Endothelial cell of umbilical vein (primary cell): ENCODE data around the gene ZNF398. TPM values are rescaled to one million over a fixed set of nuclear protein-coding genes. Genes with fewer than 3 reads are reported as not detected.

Source experiments
- BruUV-seq: library from RNA; stranded (reverse); fragments of 400-500 nt; replicated peaks from 2 replicates; lab custom pipeline; 2021; lab: Mats Ljungman, UMichigan
- CTCF ChIA-PET: fragments of 300-600, 350-600 bp; sonication (Branson Sonifier 250); formaldehyde crosslinking; loops from one replicate; lab custom pipeline; 2021; ENCODE audit warnings: antibody characterized with exemption, inconsistent platforms; lab: Charles Lee
- POLR2A ChIA-PET: fragments of 300-600, 350-600 bp; sonication (Branson Sonifier 250); formaldehyde crosslinking; loops from one replicate; lab custom pipeline; 2021; ENCODE audit warnings: antibody characterized with exemption, inconsistent platforms; lab: Charles Lee
- DNase-seq: peaks from one replicate; pipeline ENCODE4 v3.0.0-alpha.2; 2011; ENCODE audit warnings: low read depth, low spot score
- FAIRE-seq: peaks from 2 replicates; lab custom pipeline; 2011; peaks lifted over from hg19 to GRCh38; lab: Jason Lieb, UNC
- H2AFZ ChIP-seq: 2 replicates; pipeline ENCODE4 v1.6.0; 2012; ENCODE audit warnings: low read depth, low read length, control low read depth, inconsistent platforms
- H3K27ac ChIP-seq: 2 replicates; pipeline ENCODE4 v1.5.1; 2011; ENCODE audit warnings: low read depth, mild to moderate bottlenecking, control low read depth, low read length, moderate library complexity; ENCODE audit not compliant: insufficient read depth
- H3K27me3 ChIP-seq, 2 experiments: 2 replicates each; pipeline versions ENCODE4 v1.6.0 to v1.6.1; 2011; ENCODE audit warnings: low read length in 2 of 2, mixed read lengths in 1 of 2; ENCODE audit not compliant: control insufficient read depth in 2 of 2, insufficient read depth in 2 of 2
- H3K36me3 ChIP-seq, 2 experiments: 2 replicates in 1 of 2; 3 replicates in 1 of 2; pipeline ENCODE4 v1.5.1; 2011; ENCODE audit warnings: low read length in 2 of 2, mild to moderate bottlenecking in 1 of 2, moderate library complexity in 1 of 2; ENCODE audit not compliant: control insufficient read depth in 2 of 2, insufficient read depth in 2 of 2; ENCODE audit errors: extremely low read depth in 1 of 2
- H3K4me1 ChIP-seq: 3 replicates; pipeline ENCODE4 v1.5.1; 2011; ENCODE audit warnings: mild to moderate bottlenecking, low read length; ENCODE audit not compliant: control insufficient read depth, insufficient read depth; ENCODE audit errors: extremely low read depth
- H3K4me2 ChIP-seq: 2 replicates; pipeline ENCODE4 v1.6.1; 2011; ENCODE audit warnings: low read length, control low read depth, mixed read lengths; ENCODE audit not compliant: insufficient read depth
- H3K4me3 ChIP-seq, 3 experiments: fragments of 200-600 bp in 1 of 3; sonication (generic), shearing (Covaris generic) in 1 of 3; replicated peaks in 1 of 3; 2 replicates each; pipeline ENCODE4 v1.5.1; 2011 to 2016; ENCODE audit warnings: control low read depth in 3 of 3, low read length in 3 of 3, mild to moderate bottlenecking in 2 of 3, inconsistent platforms in 1 of 3, low read depth in 1 of 3, moderate library complexity in 1 of 3; ENCODE audit not compliant: insufficient read depth in 1 of 3
- H3K79me2 ChIP-seq: 2 replicates; pipeline ENCODE4 v1.6.0; 2012; ENCODE audit warnings: low read length, inconsistent platforms; ENCODE audit not compliant: control insufficient read depth, insufficient read depth
- H3K9ac ChIP-seq: replicated peaks from 2 replicates; pipeline ENCODE3; 2011; ENCODE audit warnings: low read length, control low read depth; ENCODE audit not compliant: insufficient read depth; ENCODE audit errors: extremely low read depth
- H3K9me1 ChIP-seq: replicated peaks from 3 replicates; pipeline ENCODE4 v1.6.0; 2011; ENCODE audit warnings: mild to moderate bottlenecking, low read length; ENCODE audit not compliant: control insufficient read depth, insufficient read depth; ENCODE audit errors: extremely low read depth
- H3K9me3 ChIP-seq: replicated peaks from 2 replicates; pipeline ENCODE4 v1.5.1; 2012; ENCODE audit warnings: low read length, inconsistent platforms; ENCODE audit not compliant: control insufficient read depth, insufficient read depth
- H4K20me1 ChIP-seq: replicated peaks from 2 replicates; pipeline ENCODE3; 2011; ENCODE audit warnings: mild to moderate bottlenecking, low read length; ENCODE audit not compliant: control insufficient read depth, insufficient read depth; ENCODE audit errors: extremely low read depth
- CTCF ChIP-seq, 2 donors: IDR thresholded peaks; 1 replicate in 1 of 2; 2 replicates in 1 of 2; pipeline ENCODE4 v1.5.1; 2011; ENCODE audit warnings: low read length in 2 of 2, mild to moderate bottlenecking in 2 of 2, moderate library complexity in 2 of 2, control low read depth in 1 of 2, inconsistent platforms in 1 of 2, low read depth in 1 of 2; ENCODE audit not compliant: insufficient read depth in 1 of 2; ENCODE audit errors: extremely low read depth in 1 of 2
- EZH2 ChIP-seq: IDR thresholded peaks from 2 replicates; pipeline ENCODE4 v1.6.1; 2012; ENCODE audit warnings: borderline replicate concordance, low read depth, mild to moderate bottlenecking, moderate library complexity, low read length, inconsistent platforms; ENCODE audit not compliant: severe bottlenecking
- FOS ChIP-seq: IDR thresholded peaks from 2 replicates; pipeline ENCODE4 v1.6.1; 2011; ENCODE audit warnings: mild to moderate bottlenecking, low read length, moderate library complexity, borderline replicate concordance; ENCODE audit not compliant: insufficient read depth
- GATA2 ChIP-seq: IDR thresholded peaks from 2 replicates; pipeline ENCODE4 v1.7.0; 2011; ENCODE audit warnings: low read depth, mild to moderate bottlenecking, moderate library complexity, mixed read lengths, low read length; ENCODE audit not compliant: insufficient read length, insufficient read depth
- JUN ChIP-seq: IDR thresholded peaks from 2 replicates; pipeline ENCODE4 v1.6.1; 2011; ENCODE audit warnings: borderline replicate concordance, low read depth; ENCODE audit not compliant: insufficient read length, insufficient read depth
- MYC ChIP-seq: IDR thresholded peaks from one replicate; pipeline ENCODE4 v1.6.1; 2011; ENCODE audit warnings: mild to moderate bottlenecking, low read depth, low read length
- POLR2A ChIP-seq: IDR thresholded peaks from 2 replicates; pipeline ENCODE4 v1.6.1; 2012; ENCODE audit warnings: low read depth, mild to moderate bottlenecking, control low read depth, low read length
- POLR2AphosphoS5 ChIP-seq: IDR thresholded peaks from 2 replicates; pipeline ENCODE4 v1.6.1; 2012; ENCODE audit warnings: low read depth, mild to moderate bottlenecking, control low read depth, low read length, moderate library complexity; ENCODE audit not compliant: insufficient read depth
- dilution Hi-C: fragments of 300-500 bp; cut with MboI; formaldehyde crosslinking; loops from one replicate; pipeline ENCODE4 v1.15.0; 2019; ENCODE audit warnings: low sequenced_read_pairs; ENCODE audit not compliant: extremely low pct_ligation_motif_present
- intact Hi-C: fragments of 100-400 bp; cut with micrococcal nuclease; formaldehyde crosslinking; loops from one replicate; pipeline ENCODE4 v1.10.0; 2022
- polyA plus RNA-seq, 4 experiments: library from polyadenylated mRNA; depleted of rRNA in 3 of 4; stranded (reverse) in 3 of 4; unstranded in 1 of 4; fragments of >200 nt; gene quantifications; 2 replicates each; pipeline versions ENCODE4 v1.2.1 to v1.2.3, GENCODE V29; 2011 to 2012; ENCODE audit warnings: missing spikeins in 1 of 4
- total RNA-seq: library from RNA; stranded (reverse); gene quantifications from 2 replicates; pipeline ENCODE4 v1.2.3, GENCODE V29; 2021
- TF ChIP-seq, protein P1 (sequence below): IDR thresholded peaks from 2 replicates; pipeline ENCODE4 v1.6.1; 2011; ENCODE audit not compliant: insufficient read depth, insufficient read length

ZNF398 gene
- total and polyA plus RNA-seq, 2 donors (not counting 3 experiments of a cell fraction or from before 2014, with no cell fraction given) = 7.5 to 10.6 TPM

DNA sequence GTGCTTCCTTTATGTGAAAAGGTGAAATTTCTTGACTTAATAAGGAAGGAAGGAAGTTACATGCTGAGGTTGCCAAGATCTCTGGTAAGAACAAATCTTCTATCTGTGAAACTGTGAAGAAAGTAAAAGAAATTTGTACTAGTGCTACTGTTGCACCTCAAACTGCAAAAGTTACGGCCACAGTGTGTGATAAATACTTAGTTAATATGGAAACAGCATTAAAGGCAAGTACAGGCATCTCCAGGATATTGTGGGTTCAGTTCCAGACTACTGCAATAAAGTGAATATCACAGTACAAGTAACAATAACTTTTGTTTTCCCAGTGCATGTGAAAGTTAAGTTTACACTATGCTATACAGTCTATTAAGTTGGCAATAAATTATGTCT is 25.3 kb downstream of the ZNF398 start:
- dilution Hi-C loops = no loop called here
- Histone ChIP-seq H3K4me2 (no peak overlapping the region), H3K9ac (no peak overlapping the region), H3K27me3 (no peaks in the 10 kb centered on the region), H3K27ac (no peak overlapping the region), H3K9me1 (no peaks in the 10 kb centered on the region), H3K4me3 (no peak overlapping the region), H3K79me2 (no peaks in the 10 kb centered on the region), H3K36me3 (peaks cover 7% of the 10 kb centered on the region in 2 experiments), H3K9me3 (no peaks in the 10 kb centered on the region), H3K4me1 (peaks cover 7% of the 10 kb centered on the region), H4K20me1 (no peaks in the 10 kb centered on the region), H2AFZ (no peak overlapping the region)
- no peak for FAIRE-seq
- intact Hi-C loops = no loop called here
- no peak for TF ChIP-seq EZH2
- no peak for TF ChIP-seq JUN
- no peak for TF ChIP-seq CTCF (IDR thresholded peaks at IDR 0.05; ENCODE audit: extremely low read depth in 1 of 2, insufficient read depth in 1 of 2, low read depth in 1 of 2, low read length in 2 of 2)
- BruUV-seq = no TSS peak
- CTCF ChIA-PET = no interaction called here
- DNase-seq = no peak
- POLR2A ChIA-PET = no interaction called here

DNA sequence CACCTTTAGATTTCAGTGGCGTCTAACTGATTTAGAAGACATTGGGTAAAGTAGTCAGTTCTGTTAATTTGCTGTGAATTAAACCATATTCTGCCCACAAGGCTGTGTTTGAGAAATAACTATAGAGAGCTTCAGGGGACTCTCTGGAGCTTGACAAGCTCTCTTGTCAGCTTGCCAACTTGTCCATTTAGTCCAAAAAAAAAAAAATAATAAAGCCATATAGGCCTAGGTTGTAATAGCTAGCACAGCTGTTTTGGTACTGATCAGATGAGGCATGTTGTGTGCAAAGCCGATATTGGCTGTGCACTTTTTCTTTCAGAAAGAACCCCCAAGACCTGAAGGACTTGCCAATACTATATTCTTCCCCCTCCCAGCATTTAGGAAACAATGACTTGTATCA is 27.9 kb downstream of the ZNF398 start:
- FAIRE-seq (no peak), DNase-seq (no peak)
- no TSS peak for BruUV-seq
- CTCF ChIA-PET = interaction anchor here (1.5 kb wide), 1 partner anchor 28 kb away, joined by 7 read pairs; the partner anchor contains the start of gene ZNF398
- TF ChIP-seq MYC (no peak), GATA2 (no peak), CTCF (IDR thresholded peaks at IDR 0.05; ENCODE audit: extremely low read depth in 1 of 2, insufficient read depth in 1 of 2, low read depth in 1 of 2, low read length in 2 of 2) (no peak), JUN (no peak), POLR2AphosphoS5 (no peak), FOS (no peak), POLR2A (no peak), EZH2 (no peak)
- TF ChIP-seq, protein P1, sequence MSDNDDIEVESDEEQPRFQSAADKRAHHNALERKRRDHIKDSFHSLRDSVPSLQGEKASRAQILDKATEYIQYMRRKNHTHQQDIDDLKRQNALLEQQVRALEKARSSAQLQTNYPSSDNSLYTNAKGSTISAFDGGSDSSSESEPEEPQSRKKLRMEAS = no peak
- H4K20me1 ChIP-seq = no peaks in the 10 kb centered on the region
- no peak overlapping the region for H3K4me2 ChIP-seq
- H3K4me3 ChIP-seq = no peak overlapping the region
- POLR2A ChIA-PET = no interaction called here
- no peaks in the 10 kb centered on the region for H3K9me3 ChIP-seq
- intact Hi-C loops (no loop called here), dilution Hi-C loops (no loop called here)
- no peak overlapping the region for H2AFZ ChIP-seq
- peaks cover 7% of the 10 kb centered on the region for H3K4me1 ChIP-seq
- H3K36me3 ChIP-seq = peaks cover 4 to 16% of the 10 kb centered on the region in 2 experiments
- H3K9me1 ChIP-seq = no peaks in the 10 kb centered on the region
- no peaks in the 10 kb centered on the region for H3K79me2 ChIP-seq
- H3K27ac ChIP-seq = no peak overlapping the region
- H3K9ac ChIP-seq = no peak overlapping the region
- no peaks in the 10 kb centered on the region for H3K27me3 ChIP-seq
